Medulla oblongata (tissue), 1 donor: ENCODE measurements around the gene PMVK.
"Not testable (repeated sequence)": the region's sequence is repeated elsewhere in the genome, so short reads cannot be mapped to it uniquely, and the experiment has no call there.

Source experiments
- DNase-seq: peaks from one replicate; pipeline ENCODE4 v3.0.0-alpha.2; 2015; ENCODE audit errors: extremely low spot score

PMVK gene

DNA sequence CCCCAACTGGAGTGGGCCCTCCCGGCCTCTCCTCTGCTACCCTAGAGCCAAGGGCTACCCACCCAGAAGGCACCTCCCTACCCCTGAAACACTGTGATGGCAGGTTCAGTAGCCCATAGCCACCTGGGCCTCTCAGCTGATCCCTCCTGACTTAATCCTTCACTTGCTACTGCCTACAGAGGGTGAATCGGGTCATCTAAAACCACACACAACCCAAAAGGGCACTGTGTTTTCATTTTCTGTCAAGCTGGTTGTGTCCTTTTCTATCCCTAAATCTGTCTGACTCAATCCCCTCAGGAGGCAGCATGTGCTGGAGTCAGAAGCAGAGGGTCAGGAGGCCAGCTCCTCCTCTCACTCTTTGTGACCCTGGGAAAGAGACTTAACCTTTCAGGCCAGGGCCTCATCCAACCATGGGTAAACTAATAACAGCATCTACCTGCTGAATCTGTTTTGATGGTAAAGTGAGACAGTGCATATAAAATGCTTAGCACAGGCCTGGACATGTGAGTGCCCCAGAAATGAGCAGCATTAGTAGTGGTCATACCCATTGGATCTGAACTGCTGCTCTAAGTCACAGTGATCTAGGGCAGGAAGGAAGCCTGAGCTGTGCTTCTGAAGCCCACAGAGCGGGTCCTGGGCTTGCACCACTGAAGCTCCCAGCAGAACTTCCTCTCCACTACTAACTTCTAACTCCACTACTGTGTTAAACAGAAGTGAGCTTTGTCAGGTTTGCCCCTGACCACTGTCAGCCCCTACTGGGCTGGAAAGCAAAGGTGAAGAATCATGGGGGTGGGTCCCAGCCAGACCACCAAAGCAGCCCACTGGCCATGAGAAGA is 11.0 kb downstream of the PMVK start:
- DNase-seq = no peak

- DNase-seq = no peak
These were observed 12.8 kb downstream of the PMVK start for GRCh38 chr1:154923695-154924094.

DNA sequence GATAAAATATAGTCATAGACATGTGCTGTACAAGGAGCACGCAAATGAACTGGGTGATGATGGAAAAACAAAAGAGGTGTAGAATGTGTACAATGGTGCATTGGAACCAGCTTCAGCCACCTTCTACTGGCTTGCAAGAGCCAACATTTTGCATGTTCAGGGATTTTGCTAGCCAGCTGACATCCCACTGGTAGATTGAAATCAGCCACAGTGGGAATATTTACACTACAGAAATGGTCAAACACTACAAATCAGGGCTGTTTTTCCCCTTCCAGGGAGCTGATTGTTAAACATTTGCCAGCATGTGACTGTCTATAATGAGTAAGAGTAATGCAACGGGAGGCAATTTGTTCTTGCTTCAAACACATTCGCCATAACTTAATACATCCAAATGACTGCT is 23.2 kb downstream of the PMVK start:
- no peak for DNase-seq

DNA sequence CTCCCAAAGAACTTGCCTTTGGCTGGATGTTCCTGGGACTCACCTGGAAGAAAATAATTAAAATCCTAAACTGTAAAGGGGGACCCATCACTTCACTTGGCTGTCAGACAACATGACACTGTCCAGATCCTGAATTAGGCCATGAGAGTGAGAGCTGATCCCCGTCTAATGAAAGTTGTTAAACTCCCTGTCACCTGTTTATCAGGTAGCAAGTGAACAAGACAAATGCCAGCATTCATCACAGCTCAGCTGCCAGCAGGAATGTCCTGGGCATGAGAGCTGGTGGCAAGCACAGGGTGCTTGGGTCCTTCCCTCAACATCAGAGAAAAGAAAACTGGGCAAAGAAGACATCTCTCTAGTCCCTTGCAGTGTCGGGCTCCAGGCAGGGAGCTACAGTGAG is 23.8 kb downstream of the PMVK start:
- DNase-seq = no peak

DNA sequence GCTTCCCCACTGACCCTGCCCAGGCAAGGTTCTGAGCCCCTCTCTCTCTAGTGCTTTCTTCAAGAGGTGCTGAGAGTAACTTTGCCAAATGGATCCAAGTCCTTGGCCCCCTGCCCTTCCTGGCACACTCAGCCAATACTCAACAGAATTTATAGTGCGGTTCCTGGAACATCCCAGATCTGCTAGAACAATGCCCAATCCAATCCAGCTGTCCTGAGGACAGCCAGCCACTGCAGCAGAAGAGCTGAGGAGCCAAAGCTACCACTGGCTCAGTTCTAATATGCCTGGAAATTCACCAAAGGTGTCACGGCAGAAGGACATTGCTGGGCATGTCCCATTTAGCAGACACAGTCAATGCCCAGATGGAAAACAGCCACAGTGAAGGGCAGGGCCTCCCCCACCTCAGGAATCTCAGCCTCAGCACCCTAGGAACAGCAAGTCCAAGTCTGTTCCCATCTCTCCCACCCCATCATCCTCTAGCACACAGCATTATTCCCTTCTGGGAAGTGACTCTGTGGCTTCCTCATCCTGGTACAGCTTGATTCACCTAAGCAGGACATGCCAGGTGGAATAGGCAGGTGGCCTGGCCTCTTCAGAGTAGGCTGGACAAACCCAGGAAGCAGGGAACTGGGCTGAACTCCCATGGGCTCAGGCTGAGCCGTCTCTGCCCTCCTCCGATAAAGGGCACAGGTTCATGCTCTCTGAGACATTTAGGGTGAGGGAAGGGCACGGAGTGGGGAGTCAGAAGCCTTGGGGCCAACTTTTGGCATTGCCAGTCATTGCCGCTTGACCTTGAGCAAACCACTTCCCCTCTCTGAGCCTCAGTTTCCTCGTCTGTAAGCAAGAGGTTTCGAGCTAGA is 24.6 kb downstream of the PMVK start:
- peak; percentile 13 for DNase-seq

DNA sequence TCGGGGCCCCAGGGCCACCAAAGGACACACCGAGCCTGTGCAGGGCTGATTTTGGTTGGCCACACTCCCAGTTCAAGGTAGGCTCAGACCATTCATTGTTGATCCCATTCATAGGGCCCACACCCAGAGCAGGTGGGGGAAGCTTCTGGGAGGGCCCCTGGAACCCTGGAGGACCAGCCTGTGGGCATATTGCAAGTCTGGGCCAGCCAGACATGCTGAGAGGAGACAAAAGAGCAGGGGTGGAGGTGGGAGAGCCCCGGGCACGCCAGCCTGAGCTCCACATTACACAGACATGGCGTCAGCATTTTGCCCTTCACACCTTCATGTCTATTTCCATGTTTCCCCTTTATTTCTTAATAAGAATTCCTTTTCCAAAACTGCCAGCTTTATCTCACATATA is 25.7 kb downstream of the PMVK start:
- DNase-seq = no peak

GRCh38 chr1:154908937-154909336 is 27.6 kb downstream of the PMVK start:
- DNase-seq = no peak

GRCh38 chr1:154908129-154908528 is 28.4 kb downstream of the PMVK start:
- not testable (repeated sequence) for DNase-seq

- DNase-seq = no peak
These were observed 29.9 kb downstream of the PMVK start for GRCh38 chr1:154906621-154907081.

GRCh38 chr1:154902938-154903566 is 33.5 kb downstream of the PMVK start:
- no peak for DNase-seq

- no peak for DNase-seq
These were observed 34.9 kb downstream of the PMVK start for GRCh38 chr1:154901591-154901990.

DNA sequence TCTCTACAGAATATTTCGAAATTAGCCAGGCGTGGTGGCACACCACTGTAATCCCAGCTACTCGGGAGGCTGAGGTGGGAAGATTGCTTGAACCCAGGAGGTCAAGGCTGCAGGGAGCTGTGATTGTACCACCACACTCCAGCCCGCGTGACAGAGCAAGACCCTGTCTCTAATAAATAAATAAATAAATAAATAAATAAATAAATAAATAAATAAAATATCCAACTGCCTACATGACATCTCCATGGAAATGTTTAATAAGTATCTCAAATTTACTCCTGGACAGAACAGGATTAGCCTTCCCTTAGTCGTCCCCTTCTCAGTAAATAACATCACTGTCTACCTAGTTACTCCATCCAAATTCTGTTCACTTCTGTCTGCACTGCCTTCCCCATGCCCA is 37.5 kb downstream of the PMVK start:
- DNase-seq = no peak

DNA sequence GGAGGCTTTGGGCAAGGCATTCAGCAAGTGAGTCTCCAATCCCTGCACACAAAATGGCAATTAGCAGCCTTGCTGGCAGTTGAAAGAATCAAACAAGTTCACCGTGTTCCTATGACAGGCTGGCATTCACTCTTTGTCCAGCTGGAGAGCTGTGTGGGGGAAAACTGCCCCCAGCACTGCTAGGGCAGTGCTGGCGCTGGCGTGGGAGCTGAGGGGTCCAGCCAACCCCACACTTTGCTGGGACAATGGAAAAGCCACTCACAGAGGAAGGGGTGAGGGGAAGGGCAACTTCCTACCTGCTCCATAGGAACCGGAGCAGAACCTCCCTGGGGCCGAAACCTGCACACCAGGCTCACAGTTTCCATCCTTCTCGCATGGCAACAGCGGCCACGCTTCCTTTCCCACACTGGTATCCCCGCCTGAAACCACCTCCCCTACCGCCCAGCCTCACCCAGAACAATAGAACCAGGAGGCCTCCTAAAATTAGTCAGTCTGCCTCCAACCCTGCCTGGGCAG is 39.7 kb downstream of the PMVK start:
- DNase-seq = peak; percentile 58

- DNase-seq = peak; percentile 22
These were observed 40.7 kb downstream of the PMVK start for GRCh38 chr1:154895798-154896197.

DNA sequence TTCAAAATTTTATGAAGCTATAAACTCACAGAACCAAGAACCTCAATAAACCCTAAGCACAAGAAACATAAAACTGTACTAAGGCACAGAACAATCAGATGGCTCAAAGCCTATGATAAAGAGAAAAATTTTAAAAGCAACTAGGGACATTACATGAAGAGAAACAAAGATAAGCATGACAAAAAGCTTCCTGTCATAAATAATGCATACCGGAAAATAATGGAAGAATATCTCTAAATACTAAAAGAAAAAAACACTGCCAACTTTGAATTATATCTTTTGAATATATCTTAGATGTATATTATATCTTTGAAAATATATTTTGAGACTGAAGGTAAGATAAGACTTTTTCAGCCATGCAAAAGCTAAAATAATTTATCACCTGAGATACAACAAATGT is 45.1 kb downstream of the PMVK start:
- no peak for DNase-seq

- DNase-seq = no peak
These were observed 47.8 kb downstream of the PMVK start for GRCh38 chr1:154888757-154889156.

GRCh38 chr1:154886281-154887015 is 50.1 kb downstream of the PMVK start:
- no peak for DNase-seq

DNA sequence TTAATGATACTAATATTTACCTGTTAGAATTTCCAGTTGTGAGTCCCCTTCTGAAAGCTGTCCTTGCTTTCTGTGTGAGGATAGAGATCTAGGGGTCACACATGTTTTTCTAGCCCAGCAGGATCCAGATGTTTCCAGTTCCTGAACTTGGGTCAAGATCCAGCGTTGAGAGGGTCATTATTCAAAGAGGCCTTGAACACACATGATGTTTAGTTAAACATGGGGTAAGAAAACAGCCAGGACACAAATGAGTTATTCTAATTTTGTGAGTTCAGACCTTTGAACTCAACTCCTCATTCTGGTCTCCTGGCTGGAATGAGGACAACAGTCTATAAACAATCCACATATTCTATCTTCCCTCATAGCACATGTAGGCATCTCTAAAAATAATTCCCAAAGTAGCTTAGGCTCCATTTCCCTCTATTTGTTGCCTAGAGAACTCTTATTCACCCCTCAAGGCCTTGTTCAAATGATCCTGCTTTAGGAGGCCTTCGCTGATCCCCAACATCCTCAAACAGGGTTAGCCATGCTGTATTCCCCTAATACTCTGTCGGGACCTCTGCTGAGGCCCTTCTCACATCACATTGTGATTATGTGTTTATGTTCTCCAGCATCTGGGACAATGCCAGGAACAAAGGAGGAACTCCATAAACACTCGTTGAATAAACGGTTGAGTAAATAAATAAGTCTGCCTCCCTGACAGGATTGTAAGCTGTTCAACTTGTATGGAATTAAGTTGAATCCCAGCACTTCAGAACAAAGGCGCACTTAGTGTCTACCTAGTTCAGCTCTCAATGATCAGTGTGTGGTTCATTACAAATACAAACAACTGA is 51.4 kb downstream of the PMVK start:
- DNase-seq = no peak

- DNase-seq = no peak
These were observed 52.3 kb downstream of the PMVK start for GRCh38 chr1:154883919-154884868.
